LNCaP clone FGC (cell line): ENCODE results near the gene RANBP3.
"Not testable (repeated sequence)": the region's sequence is repeated elsewhere in the genome, so short reads cannot be mapped to it uniquely, and the experiment has no call there.

Source experiments
- DNase-seq: peaks from one replicate; pipeline ENCODE4 v3.0.0-alpha.2; 2011; ENCODE audit warnings: low read depth
- H3K4me3 ChIP-seq: 2 replicates; pipeline ENCODE4 v1.5.1; 2011; ENCODE audit warnings: mild to moderate bottlenecking, low read depth, low read length, control low read depth
- CTCF ChIP-seq: IDR thresholded peaks from 2 replicates; pipeline ENCODE4 v1.5.1; 2012; ENCODE audit warnings: mild to moderate bottlenecking; ENCODE audit not compliant: control insufficient read depth, insufficient read depth; ENCODE audit errors: extremely low read depth

Gene RANBP3

GRCh38 chr19:6014551-6015135, 36.7 kb upstream of the RANBP3 start:
- no peak for TF ChIP-seq CTCF
- DNase-seq: no peak
- no peak overlapping the region for H3K4me3 ChIP-seq

- DNase-seq: no peak
- no peak for TF ChIP-seq CTCF
- no peak overlapping the region for H3K4me3 ChIP-seq
Measured at GRCh38 chr19:6012426-6013170, 34.7 kb upstream of the RANBP3 start.

GRCh38 chr19:6011794-6012193, 33.9 kb upstream of the RANBP3 start:
- TF ChIP-seq CTCF: no peak
- no peak overlapping the region for H3K4me3 ChIP-seq
- no peak for DNase-seq

- H3K4me3 ChIP-seq: no peak overlapping the region
- no peak for TF ChIP-seq CTCF
- no peak for DNase-seq
Measured at GRCh38 chr19:6011206-6011605, 33.3 kb upstream of the RANBP3 start.

- H3K4me3 ChIP-seq: no peak overlapping the region
- TF ChIP-seq CTCF: no peak
- DNase-seq: no peak
Measured at GRCh38 chr19:6010107-6010506, 32.2 kb upstream of the RANBP3 start.

GRCh38 chr19:6007866-6008265, 29.9 kb upstream of the RANBP3 start:
- no peak for DNase-seq
- H3K4me3 ChIP-seq: no peak overlapping the region
- no peak for TF ChIP-seq CTCF

GRCh38 chr19:6006896-6007295, 29.0 kb upstream of the RANBP3 start:
- H3K4me3 ChIP-seq: no peak overlapping the region
- TF ChIP-seq CTCF: no peak
- DNase-seq: no peak

GRCh38 chr19:6006070-6006446, 28.1 kb upstream of the RANBP3 start:
- not testable (repeated sequence) for DNase-seq, H3K4me3 ChIP-seq
